HPDE6-E6E7 (cell line): ENCODE measurements around the gene MRPL34.

Experiments used
- DNase-seq: peaks from one replicate; pipeline ENCODE4 v3.0.0; 2011; ENCODE audit warnings: missing footprints; ENCODE audit errors: extremely low spot score

Gene MRPL34

GRCh38 chr19:17341386-17341785 lies 35.7 kb downstream of the MRPL34 start:
- DNase-seq = no peak

DNA sequence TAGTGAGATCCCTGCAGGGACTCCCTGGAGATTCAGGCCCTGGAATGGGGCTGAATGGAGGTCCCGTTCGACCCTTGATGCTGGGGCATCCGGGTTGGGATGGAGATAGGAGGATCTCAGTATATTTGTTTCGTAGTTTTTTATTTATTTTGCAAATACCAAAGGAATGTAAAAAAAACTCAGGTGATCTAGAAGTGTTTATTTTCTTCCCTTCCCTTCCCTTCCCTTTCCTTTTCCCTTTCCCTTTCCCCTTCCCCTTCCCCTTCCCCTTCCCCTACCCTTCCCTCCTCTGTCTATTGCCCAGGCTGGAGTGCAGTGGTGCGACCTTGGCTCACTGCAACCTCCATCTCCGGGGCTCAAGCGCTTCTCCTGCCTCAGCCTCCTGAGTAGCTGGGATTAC lies 36.2 kb downstream of the MRPL34 start:
- no peak for DNase-seq

GRCh38 chr19:17346109-17346671 lies 40.5 kb downstream of the MRPL34 start:
- DNase-seq = peak; percentile 78

- no peak for DNase-seq
These were observed 41.7 kb downstream of the MRPL34 start for GRCh38 chr19:17347361-17347760.

DNA sequence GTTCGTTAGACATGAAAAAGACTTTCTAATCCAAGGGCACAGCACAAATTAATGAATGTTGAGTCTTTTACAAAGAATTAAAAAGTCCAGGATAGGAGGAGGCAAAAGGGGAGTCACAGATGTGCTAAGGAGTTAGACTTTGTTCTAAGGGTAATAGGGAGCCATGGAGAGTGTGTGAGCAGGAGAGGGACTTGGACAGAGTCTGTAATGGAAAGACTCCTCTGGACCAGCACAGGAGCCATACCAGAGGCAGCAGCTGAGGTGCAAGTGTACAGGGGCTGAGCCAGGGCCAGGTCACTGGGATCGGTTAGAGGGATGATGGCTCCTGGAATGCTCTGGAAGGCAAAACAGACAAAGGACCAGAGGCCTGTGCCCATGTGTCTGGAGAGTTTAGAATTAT lies 42.2 kb downstream of the MRPL34 start:
- no peak for DNase-seq

DNA sequence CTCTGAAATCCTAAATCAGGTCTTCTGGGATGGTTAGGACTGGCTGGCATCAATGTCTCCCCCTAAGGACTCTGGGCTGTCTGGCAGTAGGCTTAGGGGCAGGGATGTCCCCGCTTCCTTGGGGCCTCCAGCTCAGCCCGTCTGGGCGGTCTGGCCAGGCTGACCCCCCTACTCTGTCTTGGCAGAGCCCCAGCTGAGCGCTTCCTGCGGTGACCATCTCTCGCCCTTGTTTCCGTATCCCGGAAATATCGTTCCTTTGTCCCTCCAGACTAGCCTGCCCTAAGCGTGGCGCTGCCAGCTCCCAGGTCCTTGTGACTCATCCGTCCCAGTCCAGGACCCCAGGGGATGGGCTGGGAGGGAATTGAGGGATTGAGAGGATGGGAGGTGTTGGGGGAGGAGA lies 43.0 kb downstream of the MRPL34 start:
- no peak for DNase-seq

DNA sequence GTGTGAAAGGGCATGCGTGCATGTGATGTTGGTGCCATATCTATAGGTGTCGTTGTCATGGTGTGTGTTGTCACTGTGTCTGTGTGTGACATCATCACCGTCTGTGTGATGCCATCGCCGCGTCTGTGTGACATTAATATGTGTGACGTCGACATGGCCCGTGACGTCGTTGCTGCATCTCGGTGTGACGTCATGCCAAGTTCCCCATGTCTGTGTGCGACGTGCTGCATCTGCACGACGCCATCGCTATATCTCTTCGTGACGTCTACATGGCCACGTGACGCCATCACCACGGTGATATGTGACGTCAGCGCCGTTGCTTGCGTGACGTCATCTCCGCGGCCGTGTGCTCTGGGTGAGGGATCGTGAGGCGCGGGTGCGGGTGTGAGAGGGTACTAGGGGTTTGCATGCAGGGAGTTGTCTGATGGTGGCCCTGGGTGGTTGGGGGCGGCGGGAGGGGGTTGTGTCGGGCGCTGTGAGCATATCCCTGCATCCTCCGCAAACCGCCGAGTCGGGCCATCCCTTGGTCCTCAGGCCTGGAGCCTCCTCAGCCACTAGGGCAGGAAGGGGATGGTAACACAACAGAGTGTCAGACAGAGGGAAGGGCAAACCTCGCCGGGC lies 46.3 kb downstream of the MRPL34 start:
- DNase-seq = no peak

GRCh38 chr19:17352608-17353280 lies 47.1 kb downstream of the MRPL34 start:
- no peak for DNase-seq

- DNase-seq = no peak
These were observed 47.7 kb downstream of the MRPL34 start for GRCh38 chr19:17353386-17353785.
